Retinal pigment epithelial cell (primary cell): Measurements from ENCODE around the gene NFAT5.
"Not testable (repeated sequence)": the region's sequence is repeated elsewhere in the genome, so short reads cannot be mapped to it uniquely, and the experiment has no call there.

Source experiments
- DNase-seq: peaks from one replicate; pipeline ENCODE4 v3.0.0-alpha.2; 2010; ENCODE audit warnings: low read depth
- H3K4me3 ChIP-seq: 2 replicates; pipeline ENCODE4 v1.5.1; 2011; ENCODE audit warnings: mild to moderate bottlenecking, low read length, control low read depth, moderate library complexity
- CTCF ChIP-seq: conservative IDR thresholded peaks from 2 replicates; pipeline ENCODE4 v1.5.1; 2011; ENCODE audit warnings: low read depth, low read length, control low read depth, inconsistent platforms

NFAT5 gene

DNA sequence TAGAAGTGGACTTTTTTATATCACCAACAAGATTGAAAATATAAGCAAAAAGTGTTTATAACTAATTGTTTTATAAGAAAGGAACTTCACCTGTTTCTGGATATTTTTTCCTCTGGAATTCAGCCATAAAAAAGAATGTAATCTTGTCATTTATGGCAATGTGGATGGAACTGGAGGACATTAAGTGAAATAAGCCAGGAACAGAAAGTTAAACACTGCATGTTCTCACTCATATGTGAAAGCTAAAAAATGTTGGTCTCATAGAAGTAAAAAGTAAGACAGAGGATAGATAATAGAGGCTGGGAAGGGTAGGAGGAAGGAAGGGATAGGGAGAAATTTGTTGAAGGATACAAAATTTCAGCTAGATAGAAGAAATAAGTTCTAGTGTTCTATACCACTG is 67.6 kb downstream of the NFAT5 start:
- no peak overlapping the region for H3K4me3 ChIP-seq
- DNase-seq: no peak
- TF ChIP-seq CTCF: no peak

GRCh38 chr16:69636563-69637146 is 70.9 kb downstream of the NFAT5 start:
- not testable (repeated sequence) for DNase-seq, H3K4me3 ChIP-seq

GRCh38 chr16:69637206-69637865 is 71.6 kb downstream of the NFAT5 start:
- not testable (repeated sequence) for DNase-seq, H3K4me3 ChIP-seq

- not testable (repeated sequence) for H3K4me3 ChIP-seq, DNase-seq
These were observed 78.2 kb downstream of the NFAT5 start for GRCh38 chr16:69643997-69644396.

- H3K4me3 ChIP-seq: no peak overlapping the region
- TF ChIP-seq CTCF: no peak
- DNase-seq: no peak
These were observed 79.0 kb downstream of the NFAT5 start for GRCh38 chr16:69644790-69645189.

GRCh38 chr16:69647020-69647419 is 81.3 kb downstream of the NFAT5 start:
- no peak for TF ChIP-seq CTCF
- no peak overlapping the region for H3K4me3 ChIP-seq
- DNase-seq: no peak

GRCh38 chr16:69651217-69651616 is 85.5 kb downstream of the NFAT5 start:
- TF ChIP-seq CTCF: no peak
- H3K4me3 ChIP-seq: no peak overlapping the region
- no peak for DNase-seq

GRCh38 chr16:69654280-69654931 is 88.6 kb downstream of the NFAT5 start:
- H3K4me3 ChIP-seq: no peak overlapping the region
- DNase-seq: no peak
- TF ChIP-seq CTCF: no peak

DNA sequence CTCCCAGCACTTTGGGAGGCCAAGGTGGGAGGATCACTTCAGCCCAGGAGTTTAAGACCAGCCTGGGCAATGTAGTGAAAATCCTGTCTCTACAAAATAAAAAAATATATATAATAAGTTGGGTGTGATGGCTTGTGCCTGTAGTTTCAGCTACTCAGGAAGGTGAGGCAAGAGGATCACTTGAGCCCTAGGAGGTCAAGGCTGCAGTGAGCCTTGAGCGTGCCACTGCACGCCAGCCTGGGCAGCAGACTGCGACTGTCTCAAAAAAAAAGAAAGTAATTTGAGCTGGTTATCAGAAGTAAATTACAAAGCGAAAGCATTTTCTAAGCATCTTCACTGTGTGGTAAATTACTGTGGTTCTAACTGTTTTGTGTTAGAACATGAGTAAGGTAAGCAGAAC is 94.4 kb downstream of the NFAT5 start:
- TF ChIP-seq CTCF: no peak
- H3K4me3 ChIP-seq: no peak overlapping the region
- DNase-seq: no peak
